Hepatocyte (in vitro differentiated cells): Measurements from ENCODE around the gene ABCG4.

Source experiments
- CTCF ChIP-seq: fragments of 200-600 bp; sonication (generic); IDR thresholded peaks from 2 replicates; pipeline ENCODE4 v1.5.1; 2016; ENCODE audit warnings: antibody characterized with exemption, mild to moderate bottlenecking; ENCODE audit not compliant: poor library complexity
- EZH2 ChIP-seq: fragments of 200-600 bp; sonication (generic); IDR thresholded peaks from 2 replicates; pipeline ENCODE4 v1.6.1; 2016; ENCODE audit warnings: antibody characterized with exemption, mild to moderate bottlenecking, borderline replicate concordance

DNA sequence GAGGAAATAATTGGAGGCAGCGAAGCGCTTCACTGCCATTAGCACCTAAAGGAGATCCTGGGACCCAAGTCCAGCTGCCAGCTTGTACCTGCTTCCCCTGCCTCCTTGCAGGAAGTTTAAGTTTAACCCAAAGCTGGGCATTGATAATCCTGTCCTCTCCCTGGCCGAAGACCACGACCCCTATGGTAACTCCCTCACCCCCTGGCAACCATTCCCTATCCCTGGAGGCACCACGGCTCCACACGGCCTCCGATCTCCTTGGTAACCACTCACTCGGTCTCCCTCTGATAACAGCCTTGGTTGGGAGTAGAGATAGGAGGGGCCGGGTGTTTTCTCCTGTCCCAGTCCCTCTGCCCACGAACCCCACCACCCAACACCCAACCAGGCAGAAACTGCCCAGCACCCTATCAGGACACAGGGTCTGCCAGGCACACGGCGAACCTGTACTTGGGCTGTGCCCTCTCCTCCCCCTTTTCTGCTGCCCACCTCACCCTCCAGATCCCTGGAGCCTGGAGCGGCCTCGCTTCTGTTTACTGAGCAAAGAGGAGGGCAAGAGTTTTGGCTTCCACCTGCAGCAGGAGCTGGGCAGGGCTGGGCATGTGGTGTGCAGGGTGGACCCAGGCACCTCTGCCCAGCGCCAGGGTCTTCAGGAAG lies 37.3 kb downstream of the ABCG4 start:
- TF ChIP-seq CTCF (no peak), EZH2 (no peak)
